ENCODE measurements around the gene BLM.
"Not testable (repeated sequence)": the region's sequence is repeated elsewhere in the genome, so short reads cannot be mapped to it uniquely, and the experiment has no call there.

The BLM gene

GRCh38 chr15:90839187-90840071, 122.3 kb downstream of the BLM start:
- FAIRE-seq (no peak), DNase-seq (ENCODE audit: insufficient read length, low spot score) (no peak)
- TF ChIP-seq CTCF (IDR thresholded peaks at IDR 0.05; ENCODE audit: insufficient read depth, missing control alignments) = no peak

DNA sequence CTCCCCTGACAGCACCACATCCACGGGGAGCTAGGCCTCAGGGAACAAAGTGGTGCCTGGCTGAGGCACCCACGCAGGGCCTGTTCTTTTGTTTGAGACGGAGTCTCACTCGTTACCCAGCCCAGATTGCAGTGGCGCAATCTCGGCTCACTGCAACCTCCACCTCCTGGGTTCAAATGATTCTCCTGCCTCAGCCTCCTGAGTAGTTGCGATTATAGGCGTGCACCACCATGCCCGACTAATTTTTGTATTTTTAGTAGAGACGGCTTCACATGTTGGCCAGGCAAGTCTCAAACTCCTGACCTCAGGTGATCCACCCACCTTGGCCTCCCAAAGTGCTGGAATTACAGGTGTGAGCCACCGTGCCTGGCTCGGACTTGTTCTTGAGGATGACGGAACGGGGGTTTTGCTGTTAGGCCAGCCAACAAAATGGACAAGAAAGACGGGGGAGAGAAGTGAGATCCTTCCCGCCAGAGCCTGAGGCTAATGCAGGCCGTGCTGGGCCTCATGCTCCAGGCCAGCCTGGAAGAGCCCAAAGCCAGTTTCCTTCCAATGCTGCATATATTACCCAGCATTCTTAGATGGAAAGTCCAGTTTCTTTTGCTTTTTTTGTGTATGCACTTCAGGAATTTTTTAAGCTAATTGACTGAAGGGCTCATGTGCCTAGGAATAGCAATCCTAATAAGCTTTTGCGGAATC, 123.2 kb downstream of the BLM start:
- no peak for TF ChIP-seq CTCF (IDR thresholded peaks at IDR 0.05; ENCODE audit: insufficient read depth, missing control alignments)
- no peak for FAIRE-seq
- no peak for DNase-seq (ENCODE audit: insufficient read length, low spot score)

GRCh38 chr15:90840954-90841353, 123.8 kb downstream of the BLM start:
- FAIRE-seq (no peak), DNase-seq (ENCODE audit: insufficient read length, low spot score) (no peak)
- no peak for TF ChIP-seq CTCF (IDR thresholded peaks at IDR 0.05; ENCODE audit: insufficient read depth, missing control alignments)

DNA sequence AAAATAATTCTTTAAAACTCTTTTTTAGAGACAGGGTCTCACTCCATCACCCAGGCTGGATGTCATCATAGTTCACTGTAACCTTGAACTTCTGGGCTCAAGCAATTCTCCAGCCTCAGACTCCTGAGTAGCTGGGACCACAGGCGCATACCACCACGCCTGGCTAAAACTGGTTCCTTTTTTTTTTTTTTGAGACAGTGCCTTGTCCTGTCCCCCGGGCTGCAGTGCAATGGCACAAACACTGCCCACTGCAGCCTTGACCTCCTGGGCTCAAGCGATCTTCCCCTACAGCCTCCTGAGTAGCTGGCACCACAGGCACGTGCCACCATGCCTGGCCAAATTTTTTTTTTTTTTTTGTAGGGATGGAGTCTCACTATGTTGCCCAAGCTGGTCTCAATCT, 127.5 kb downstream of the BLM start:
- TF ChIP-seq CTCF (IDR thresholded peaks at IDR 0.05; ENCODE audit: insufficient read depth, missing control alignments) = no peak
- DNase-seq (ENCODE audit: insufficient read length, low spot score) (no peak), FAIRE-seq (no peak)

DNA sequence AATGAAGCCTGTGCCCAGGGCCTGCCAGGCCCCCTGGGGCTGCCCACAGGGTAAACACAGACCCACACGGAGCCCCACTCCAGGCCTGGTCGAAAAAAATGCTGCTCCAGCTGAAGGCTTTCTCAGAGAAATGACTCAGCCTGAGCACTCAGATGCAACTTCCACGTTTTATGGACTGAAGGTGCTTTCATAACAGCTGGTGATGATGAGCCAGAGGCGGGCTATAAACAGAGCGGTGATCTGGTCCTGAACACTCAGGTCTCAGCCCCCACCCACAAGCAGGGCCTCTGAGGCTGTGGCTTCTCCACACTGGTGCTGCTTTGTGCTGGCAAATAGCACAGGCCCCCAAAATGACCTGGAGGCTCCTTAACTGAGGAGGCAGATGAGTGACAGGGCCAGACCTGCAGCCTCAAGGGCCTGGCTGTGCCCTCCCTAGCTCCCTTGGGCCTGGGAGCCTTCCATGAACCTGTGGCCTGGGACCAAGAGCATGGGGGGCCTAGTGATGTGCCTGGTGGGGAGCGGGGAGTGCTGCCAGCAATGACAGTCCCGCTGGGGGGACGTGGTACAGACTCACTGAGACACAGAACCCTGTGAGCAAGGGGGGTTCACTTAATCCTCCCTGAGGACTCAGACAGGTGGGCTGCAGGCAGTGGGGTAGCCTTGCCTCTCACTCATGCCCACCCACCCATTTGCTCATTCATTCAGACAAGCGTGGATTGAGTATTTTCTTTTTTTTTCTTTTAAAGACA, 128.2 kb downstream of the BLM start:
- no peak for FAIRE-seq
- no peak for TF ChIP-seq CTCF (IDR thresholded peaks at IDR 0.05; ENCODE audit: insufficient read depth, missing control alignments)
- no peak for DNase-seq (ENCODE audit: insufficient read length, low spot score)

GRCh38 chr15:90849424-90849823, 132.3 kb downstream of the BLM start:
- not testable (repeated sequence) for DNase-seq (ENCODE audit: insufficient read length, low spot score); FAIRE-seq

GRCh38 chr15:90851114-90851513, 134.0 kb downstream of the BLM start:
- TF ChIP-seq CTCF (IDR thresholded peaks at IDR 0.05; ENCODE audit: insufficient read depth, missing control alignments) = no peak
- FAIRE-seq (no peak), DNase-seq (ENCODE audit: insufficient read length, low spot score) (no peak)
